ENCODE results near the gene RBBP8NL. TPM values are rescaled to one million over a fixed set of nuclear protein-coding genes. Genes with fewer than 3 reads are reported as not detected.

The RBBP8NL gene
- total and polyA plus RNA-seq, 9 of the 15 experiments (the other 6 are each of a cell fraction or from before 2014, with no cell fraction given) = not detected

- no peak for TF ChIP-seq CHD7 (IDR thresholded peaks at IDR 0.05; ENCODE audit: low read depth, low read length)
- TF ChIP-seq, protein P1, sequence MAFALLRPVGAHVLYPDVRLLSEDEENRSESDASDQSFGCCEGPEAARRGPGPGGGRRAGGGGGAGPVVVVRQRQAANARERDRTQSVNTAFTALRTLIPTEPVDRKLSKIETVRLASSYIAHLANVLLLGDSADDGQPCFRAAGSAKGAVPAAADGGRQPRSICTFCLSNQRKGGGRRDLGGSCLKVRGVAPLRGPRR (CRISPR knock-in tag; IDR thresholded peaks at IDR 0.05) = no peak
- no peak for TF ChIP-seq BCLAF1 (IDR thresholded peaks at IDR 0.05; ENCODE audit: borderline replicate concordance in 1 of 2, control insufficient read depth in 1 of 2, low read depth in 2 of 2, low read length in 1 of 2)
- TF ChIP-seq POLR2H (tag; IDR thresholded peaks at IDR 0.05; ENCODE audit: low read depth) = no peak
- TF ChIP-seq JUNB (CRISPR knock-in tag; conservative IDR thresholded peaks at IDR 0.05) = no peak
- TF ChIP-seq SMC3 (conservative IDR thresholded peaks at IDR 0.05; ENCODE audit: insufficient read depth, low read depth, low read length) = no peak
- TF ChIP-seq CBX3 (IDR thresholded peaks at IDR 0.05; ENCODE audit: borderline replicate concordance in 1 of 2, low read length in 2 of 2) = peak in 1 of 2 experiments; percentile 61; a peak in 1 of 3 replicates
- no peak for TF ChIP-seq CCAR2 (IDR thresholded peaks at IDR 0.05; ENCODE audit: low read depth, low read length)
- TF ChIP-seq SMARCC2 (IDR thresholded peaks at IDR 0.05; ENCODE audit: low read depth) = peak; percentile 49; the same call in 1 of the 2 replicates
- TF ChIP-seq ZNF146 (CRISPR knock-in tag; IDR thresholded peaks at IDR 0.05; ENCODE audit: unreplicated experiment) = no peak
- TF ChIP-seq MAZ (CRISPR knock-in tag; conservative IDR thresholded peaks at IDR 0.05 in 1 of 2, IDR thresholded peaks at IDR 0.05 in 1 of 2) = peak; percentile 88 to 90
Measured at GRCh38 chr20:62407221-62407992, 19.9 kb downstream of the RBBP8NL start, which contains the start of gene CABLES2 (continued).

All from K562 (cell line).